MCF 10A (cell line): Measurements from ENCODE around the gene SKOR1. TPM values are rescaled to one million over a fixed set of nuclear protein-coding genes. Genes with fewer than 3 reads are reported as not detected.

Experiments
- BruUV-seq: library from RNA; stranded (reverse); fragments of 400-500 nt; replicated peaks from 2 replicates; lab custom pipeline; 2021; lab: Mats Ljungman, UMichigan
- CTCF ChIA-PET: fragments of 300-600 bp; sonication (Branson Sonifier 250); formaldehyde crosslinking; extraction: SDS; loops from one replicate; lab custom pipeline; 2021; ENCODE audit warnings: antibody characterized with exemption, inconsistent platforms; lab: Yijun Ruan, JAX
- POLR2A ChIA-PET: fragments of 300-600, 350-650 bp; sonication (Branson Sonifier 250); formaldehyde crosslinking; extraction: SDS; loops from one replicate; lab custom pipeline; 2020; ENCODE audit warnings: antibody characterized with exemption, inconsistent platforms; lab: Yijun Ruan, JAX
- DNase-seq: peaks from one replicate; pipeline ENCODE4 v3.0.0-alpha.2; 2018; ENCODE audit not compliant: unreplicated experiment
- H3K27ac Mint-ChIP-seq: one replicate; pipeline ENCODE4 v1.8.0; 2022; ENCODE audit warnings: mild to moderate bottlenecking, low read depth, mixed read lengths; ENCODE audit not compliant: unreplicated experiment
- H3K27me3 Mint-ChIP-seq: one replicate; pipeline ENCODE4 v1.8.0; 2022; ENCODE audit warnings: mixed read lengths; ENCODE audit not compliant: insufficient read depth, unreplicated experiment
- H3K36me3 Mint-ChIP-seq: one replicate; pipeline ENCODE4 v1.8.0; 2022; ENCODE audit warnings: mild to moderate bottlenecking, moderate library complexity, mixed read lengths; ENCODE audit not compliant: insufficient read depth, unreplicated experiment
- H3K4me1 Mint-ChIP-seq: one replicate; pipeline ENCODE4 v1.8.0; 2022; ENCODE audit warnings: mixed read lengths; ENCODE audit not compliant: insufficient read depth, unreplicated experiment
- H3K4me3 Mint-ChIP-seq: one replicate; pipeline ENCODE4 v1.8.0; 2022; ENCODE audit warnings: mild to moderate bottlenecking, moderate library complexity, mixed read lengths; ENCODE audit not compliant: unreplicated experiment
- H3K9me3 Mint-ChIP-seq: one replicate; pipeline ENCODE4 v1.8.0; 2022; ENCODE audit warnings: mixed read lengths; ENCODE audit not compliant: unreplicated experiment
- CTCF ChIP-seq: fragments of 200-600 bp; IDR thresholded peaks from one replicate; pipeline ENCODE4 v1.8.0; 2022; ENCODE audit warnings: antibody characterized with exemption, mild to moderate bottlenecking; ENCODE audit not compliant: unreplicated experiment
- intact Hi-C: fragments of 100-400 bp; cut with micrococcal nuclease; formaldehyde crosslinking; loops from 2 replicates; pipeline ENCODE4 v1.14.1; 2022
- total RNA-seq: library from RNA; stranded (reverse); gene quantifications from 2 replicates; pipeline ENCODE4 v1.2.3, GENCODE V29; 2022

Gene SKOR1
- total RNA-seq, 1 experiment from 2014 or later = 0.07 TPM

DNA sequence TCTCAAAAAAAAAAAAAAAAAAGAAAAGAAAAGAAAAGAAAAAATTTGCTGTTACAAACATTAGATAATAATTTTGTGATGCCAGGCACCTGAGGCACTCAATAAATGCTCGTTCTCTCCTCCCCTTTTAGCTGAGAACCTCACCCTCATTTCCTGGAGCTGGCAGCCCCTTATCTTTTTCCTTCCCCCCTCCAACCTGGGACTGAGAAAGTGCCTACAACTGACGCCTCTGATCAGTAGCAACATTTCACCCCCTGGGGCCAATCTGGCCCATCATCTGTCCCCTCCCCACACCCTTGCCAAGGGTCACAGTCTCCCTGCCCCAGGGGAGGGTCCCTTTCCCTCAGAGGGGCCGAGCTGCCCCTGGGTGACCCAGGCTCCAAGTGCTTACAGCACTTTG lies 27.1 kb downstream of the SKOR1 start:
- TF ChIP-seq CTCF = no peak
- H3K36me3 Mint-ChIP-seq = no peaks in the 10 kb centered on the region
- H3K9me3 Mint-ChIP-seq = no peaks in the 10 kb centered on the region
- H3K27me3 Mint-ChIP-seq = no peaks in the 10 kb centered on the region
- no peak overlapping the region for H3K27ac Mint-ChIP-seq
- ChIA-PET POLR2A (no interaction called here), CTCF (interaction anchor here (0.6 kb wide), 1 partner anchor 85 kb away, joined by 4 read pairs; no protein-coding TSS in a partner anchor)
- intact Hi-C loops = no loop called here
- no peak overlapping the region for H3K4me3 Mint-ChIP-seq
- H3K4me1 Mint-ChIP-seq = peaks cover 15% of the 10 kb centered on the region
- BruUV-seq = no TSS peak
- no peak for DNase-seq

DNA sequence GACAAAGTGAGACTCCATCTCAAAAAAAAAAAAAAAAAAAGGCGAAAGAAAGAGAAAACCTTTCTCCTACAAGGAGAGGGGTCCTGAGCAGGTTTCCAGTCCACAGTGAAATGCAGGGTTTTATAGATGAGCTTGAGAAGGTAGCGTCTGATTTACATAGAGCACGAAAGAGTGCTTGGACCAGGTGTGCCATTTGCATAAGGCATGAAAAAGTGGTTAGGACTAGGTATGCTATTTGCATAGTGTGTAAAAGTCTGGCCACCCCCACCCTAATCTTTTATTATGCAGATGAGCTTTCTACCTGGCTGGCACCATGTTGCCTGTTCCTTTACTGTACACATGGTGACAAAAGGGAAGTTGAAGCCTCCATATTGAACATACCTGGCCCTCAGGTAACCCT lies 28.1 kb downstream of the SKOR1 start:
- ChIA-PET CTCF (interaction anchor here (2.9 kb wide), 1 partner anchor 10 kb away, joined by 24 read pairs; no protein-coding TSS in a partner anchor), POLR2A (interaction anchor here (0.6 to 1.1 kb wide), 3 partner anchors 198 to 333 kb away, joined by 3 read pairs; no protein-coding TSS in a partner anchor)
- peaks cover 15% of the 10 kb centered on the region for H3K4me1 Mint-ChIP-seq

GRCh38 chr15:67854358-67854757 lies 29.0 kb downstream of the SKOR1 start:
- intact Hi-C loops = no loop called here
- Mint-ChIP-seq H3K27me3 (no peaks in the 10 kb centered on the region), H3K36me3 (no peaks in the 10 kb centered on the region), H3K9me3 (no peaks in the 10 kb centered on the region), H3K4me3 (no peak overlapping the region), H3K27ac (no peak overlapping the region), H3K4me1 (peaks cover 15% of the 10 kb centered on the region)
- ChIA-PET POLR2A (interaction anchor here (0.6 to 1.1 kb wide), 4 partner anchors 197 to 332 kb away, joined by 3 read pairs; no protein-coding TSS in a partner anchor), CTCF (interaction anchor here (2.9 kb wide), 1 partner anchor 9 kb away, joined by 24 read pairs; no protein-coding TSS in a partner anchor)
- no peak for DNase-seq
- no TSS peak for BruUV-seq
- TF ChIP-seq CTCF = no peak

More for the DNA sequence above, 28.1 kb downstream of the SKOR1 start:
- Mint-ChIP-seq H3K9me3 (no peaks in the 10 kb centered on the region), H3K27ac (no peak overlapping the region), H3K36me3 (no peaks in the 10 kb centered on the region), H3K27me3 (no peaks in the 10 kb centered on the region), H3K4me3 (no peak overlapping the region)
- intact Hi-C loops = no loop called here
- TF ChIP-seq CTCF = no peak
- BruUV-seq = no TSS peak
- no peak for DNase-seq

GRCh38 chr15:67855842-67856241 lies 30.5 kb downstream of the SKOR1 start:
- POLR2A ChIA-PET = interaction anchor here (1.0 kb wide), 1 partner anchor 237 kb away, joined by 3 read pairs; no protein-coding TSS in a partner anchor
- TF ChIP-seq CTCF = no peak
- BruUV-seq = no TSS peak

More at GRCh38 chr15:67855842-67856241, 30.5 kb downstream of the SKOR1 start:
- no peak for DNase-seq
- H3K36me3 Mint-ChIP-seq = no peaks in the 10 kb centered on the region
- no peaks in the 10 kb centered on the region for H3K9me3 Mint-ChIP-seq
- intact Hi-C loops = no loop called here
- CTCF ChIA-PET = interaction anchor here (1.4 kb wide), 1 partner anchor 297 kb away, joined by 6 read pairs; no protein-coding TSS in a partner anchor
- H3K27ac Mint-ChIP-seq = no peak overlapping the region
- H3K4me3 Mint-ChIP-seq = no peak overlapping the region
- H3K27me3 Mint-ChIP-seq = no peaks in the 10 kb centered on the region
- peaks cover 13% of the 10 kb centered on the region for H3K4me1 Mint-ChIP-seq
